ENCODE data around the gene MPND.
"Not testable (repeated sequence)": the region's sequence is repeated elsewhere in the genome, so short reads cannot be mapped to it uniquely, and the experiment has no call there.

- TF ChIP-seq CTCF (IDR thresholded peaks at IDR 0.05); ZFX (IDR thresholded peaks at IDR 0.05; ENCODE audit: borderline replicate concordance): not testable (repeated sequence)
Observed at GRCh38 chr19:4349225-4349624, 5.9 kb downstream of the MPND start.

All from 22Rv1 (cell line).